Natural killer cell treated with Interleukin-12 subunit alpha and Interleukin-12 subunit beta and Interleukin-15 and Interleukin-18, amount 100 ng/mL, for 72 hours (primary cell): ENCODE results near the gene PALLD. TPM values are rescaled to one million over a fixed set of nuclear protein-coding genes. Genes with fewer than 3 reads are reported as not detected.

Source experiments
- ATAC-seq, 2 donors: fragments of 150-1000 bp; cut with Tn5 transposase in 1 of 2; sonication (Bioruptor Pico), chemical (Tn5 transposase) in 1 of 2; 2 replicates each; pipeline ENCODE4 v1.10.0; 2021
- DNase-seq: peaks from one replicate; pipeline ENCODE4 v3.0.0; 2022; ENCODE audit warnings: low spot score
- H3K27ac Mint-ChIP-seq, 2 donors: 1 replicate in 1 of 2; 2 replicates in 1 of 2; pipeline ENCODE4 v1.8.0; 2022; ENCODE audit warnings: mixed read lengths in 2 of 2, mild to moderate bottlenecking in 1 of 2, moderate library complexity in 1 of 2
- H3K27me3 Mint-ChIP-seq, 2 donors: 1 replicate in 1 of 2; 2 replicates in 1 of 2; pipeline ENCODE4 v1.8.0; 2022; ENCODE audit warnings: mixed read lengths in 2 of 2
- H3K36me3 Mint-ChIP-seq: one replicate; pipeline ENCODE4 v1.8.0; 2022; ENCODE audit warnings: mixed read lengths
- H3K4me1 Mint-ChIP-seq, 2 donors: 1 replicate in 1 of 2; 2 replicates in 1 of 2; pipeline ENCODE4 v1.8.0; 2022; ENCODE audit warnings: low read depth in 2 of 2, mixed read lengths in 2 of 2, mild to moderate bottlenecking in 1 of 2
- H3K4me3 Mint-ChIP-seq: one replicate; pipeline ENCODE4 v1.8.0; 2022; ENCODE audit warnings: mixed read lengths
- H3K9me3 Mint-ChIP-seq: 2 replicates; pipeline ENCODE4 v1.8.0; 2022; ENCODE audit warnings: mixed read lengths
- total RNA-seq, 2 donors: library from RNA; stranded (reverse); gene quantifications; one replicate each; pipeline ENCODE4 v1.2.3, GENCODE V29; 2022

The PALLD gene
- total RNA-seq, 2 donors from 2014 or later = 0.52 to 11.0 TPM

- H3K36me3 Mint-ChIP-seq = peaks cover 11% of the 10 kb centered on the region
- ATAC-seq (no peak), DNase-seq (no peak)
- H3K4me1 Mint-ChIP-seq = no peaks in the 10 kb centered on the region
- no peak overlapping the region for H3K4me3 Mint-ChIP-seq
- H3K9me3 Mint-ChIP-seq = peaks cover 2% of the 10 kb centered on the region
- H3K27ac Mint-ChIP-seq = no peak overlapping the region
- H3K27me3 Mint-ChIP-seq = peaks cover 10 to 21% of the 10 kb centered on the region in 2 donors
Observed at GRCh38 chr4:168773388-168774195, 276.7 kb downstream of the PALLD start.

- H3K9me3 Mint-ChIP-seq = peaks cover 2% of the 10 kb centered on the region
- H3K4me3 Mint-ChIP-seq = no peak overlapping the region
- DNase-seq = no peak
- no peaks in the 10 kb centered on the region for H3K4me1 Mint-ChIP-seq
- no peak for ATAC-seq
- peaks cover 11% of the 10 kb centered on the region for H3K36me3 Mint-ChIP-seq
- peaks cover 10 to 29% of the 10 kb centered on the region in 2 donors for H3K27me3 Mint-ChIP-seq
- no peak overlapping the region for H3K27ac Mint-ChIP-seq
Observed at GRCh38 chr4:168776382-168776781, 279.5 kb downstream of the PALLD start.

- no peaks in the 10 kb centered on the region for H3K4me1 Mint-ChIP-seq
- peaks cover 2% of the 10 kb centered on the region for H3K9me3 Mint-ChIP-seq
- H3K27ac Mint-ChIP-seq = no peak overlapping the region
- peaks cover 12 to 27% of the 10 kb centered on the region in 2 donors for H3K27me3 Mint-ChIP-seq
- ATAC-seq = no peak
- no peak overlapping the region for H3K4me3 Mint-ChIP-seq
- peaks cover 11% of the 10 kb centered on the region for H3K36me3 Mint-ChIP-seq
- no peak for DNase-seq
Observed at GRCh38 chr4:168777277-168777965, 280.6 kb downstream of the PALLD start.

- no peak for ATAC-seq
- H3K27me3 Mint-ChIP-seq = peaks cover 15 to 26% of the 10 kb centered on the region in 2 donors
- peaks cover 1% of the 10 kb centered on the region for H3K9me3 Mint-ChIP-seq
- H3K4me1 Mint-ChIP-seq = no peaks in the 10 kb centered on the region
- H3K36me3 Mint-ChIP-seq = peaks cover 3% of the 10 kb centered on the region
- no peak overlapping the region for H3K27ac Mint-ChIP-seq
- no peak for DNase-seq
- no peak overlapping the region for H3K4me3 Mint-ChIP-seq
Observed at GRCh38 chr4:168781341-168781740, 284.5 kb downstream of the PALLD start.

- Mint-ChIP-seq H3K27me3 (peaks cover 14 to 26% of the 10 kb centered on the region in 2 donors), H3K4me3 (no peak overlapping the region), H3K4me1 (no peaks in the 10 kb centered on the region), H3K27ac (no peak overlapping the region), H3K36me3 (no peaks in the 10 kb centered on the region), H3K9me3 (no peaks in the 10 kb centered on the region)
- no peak for DNase-seq
- no peak for ATAC-seq
Observed at GRCh38 chr4:168781926-168782325, 285.1 kb downstream of the PALLD start.

- no peaks in the 10 kb centered on the region for H3K36me3 Mint-ChIP-seq
- DNase-seq = no peak
- H3K4me1 Mint-ChIP-seq = no peaks in the 10 kb centered on the region
- no peak for ATAC-seq
- no peak overlapping the region for H3K4me3 Mint-ChIP-seq
- no peak overlapping the region for H3K27ac Mint-ChIP-seq
- no peaks in the 10 kb centered on the region for H3K9me3 Mint-ChIP-seq
- peaks cover 14 to 26% of the 10 kb centered on the region in 2 donors for H3K27me3 Mint-ChIP-seq
Observed at GRCh38 chr4:168782439-168782838, 285.6 kb downstream of the PALLD start.

GRCh38 chr4:168784786-168785461, 288.1 kb downstream of the PALLD start:
- Mint-ChIP-seq H3K36me3 (no peaks in the 10 kb centered on the region), H3K9me3 (no peaks in the 10 kb centered on the region), H3K4me3 (no peak overlapping the region), H3K27me3 (peaks cover 14 to 23% of the 10 kb centered on the region in 2 donors), H3K4me1 (no peaks in the 10 kb centered on the region), H3K27ac (no peak overlapping the region)
- ATAC-seq (no peak), DNase-seq (no peak)

GRCh38 chr4:168787334-168787733, 290.5 kb downstream of the PALLD start:
- H3K36me3 Mint-ChIP-seq = no peaks in the 10 kb centered on the region
- no peak overlapping the region for H3K27ac Mint-ChIP-seq
- no peak overlapping the region for H3K4me3 Mint-ChIP-seq
- no peaks in the 10 kb centered on the region for H3K4me1 Mint-ChIP-seq
- DNase-seq (no peak), ATAC-seq (no peak)
- no peaks in the 10 kb centered on the region for H3K9me3 Mint-ChIP-seq
- peaks cover 15 to 17% of the 10 kb centered on the region in 2 donors for H3K27me3 Mint-ChIP-seq

GRCh38 chr4:168787801-168788595, 291.1 kb downstream of the PALLD start:
- DNase-seq (no peak), ATAC-seq (no peak)
- H3K27me3 Mint-ChIP-seq = peaks cover 15 to 16% of the 10 kb centered on the region in 2 donors
- no peaks in the 10 kb centered on the region for H3K36me3 Mint-ChIP-seq
- H3K27ac Mint-ChIP-seq = no peak overlapping the region
- H3K9me3 Mint-ChIP-seq = no peaks in the 10 kb centered on the region
- no peak overlapping the region for H3K4me3 Mint-ChIP-seq
- H3K4me1 Mint-ChIP-seq = no peaks in the 10 kb centered on the region

GRCh38 chr4:168790898-168791297, 294.0 kb downstream of the PALLD start:
- Mint-ChIP-seq H3K9me3 (no peaks in the 10 kb centered on the region), H3K4me1 (no peaks in the 10 kb centered on the region), H3K4me3 (no peak overlapping the region), H3K36me3 (no peaks in the 10 kb centered on the region), H3K27me3 (peaks cover 0 to 4% of the 10 kb centered on the region in 2 donors), H3K27ac (no peak overlapping the region)
- ATAC-seq = no peak
- no peak for DNase-seq

GRCh38 chr4:168791376-168791775, 294.5 kb downstream of the PALLD start:
- peaks cover 0 to 4% of the 10 kb centered on the region in 2 donors for H3K27me3 Mint-ChIP-seq
- DNase-seq = no peak

GRCh38 chr4:168793542-168793941, 296.7 kb downstream of the PALLD start:
- ATAC-seq (no peak), DNase-seq (no peak)
- Mint-ChIP-seq H3K4me1 (no peaks in the 10 kb centered on the region), H3K4me3 (no peak overlapping the region), H3K27me3 (peaks cover 0 to 4% of the 10 kb centered on the region in 2 donors), H3K27ac (no peak overlapping the region), H3K36me3 (no peaks in the 10 kb centered on the region), H3K9me3 (no peaks in the 10 kb centered on the region)

More at GRCh38 chr4:168791376-168791775, 294.5 kb downstream of the PALLD start:
- ATAC-seq = no peak
- no peak overlapping the region for H3K27ac Mint-ChIP-seq
- no peak overlapping the region for H3K4me3 Mint-ChIP-seq
- no peaks in the 10 kb centered on the region for H3K4me1 Mint-ChIP-seq
- no peaks in the 10 kb centered on the region for H3K9me3 Mint-ChIP-seq
- H3K36me3 Mint-ChIP-seq = no peaks in the 10 kb centered on the region

- H3K9me3 Mint-ChIP-seq = no peaks in the 10 kb centered on the region
- H3K4me3 Mint-ChIP-seq = no peak overlapping the region
- H3K4me1 Mint-ChIP-seq = no peaks in the 10 kb centered on the region
- peaks cover 0 to 4% of the 10 kb centered on the region in 2 donors for H3K27me3 Mint-ChIP-seq
- no peak overlapping the region for H3K27ac Mint-ChIP-seq
- H3K36me3 Mint-ChIP-seq = no peaks in the 10 kb centered on the region
- DNase-seq = no peak
- ATAC-seq = peak in 1 of 2 donors; percentile 28
Observed at GRCh38 chr4:168794092-168794707, 297.3 kb downstream of the PALLD start.
